Activated CD4-positive, alpha-beta T cell treated with anti-CD3 and anti-CD28 coated beads, Interleukin-2, amount 50 U/mL, for 16 hours (primary cell): Measurements from ENCODE around the gene IL4.
A peak's percentile ranks its signal among the peaks of the same experiment; 100 is the strongest.
"Not testable (repeated sequence)": the region's sequence is repeated elsewhere in the genome, so short reads cannot be mapped to it uniquely, and the experiment has no call there.

Source experiments
- DNase-seq: peaks from one replicate; pipeline ENCODE4 v3.0.0-alpha.2; 2020

The IL4 gene

DNA sequence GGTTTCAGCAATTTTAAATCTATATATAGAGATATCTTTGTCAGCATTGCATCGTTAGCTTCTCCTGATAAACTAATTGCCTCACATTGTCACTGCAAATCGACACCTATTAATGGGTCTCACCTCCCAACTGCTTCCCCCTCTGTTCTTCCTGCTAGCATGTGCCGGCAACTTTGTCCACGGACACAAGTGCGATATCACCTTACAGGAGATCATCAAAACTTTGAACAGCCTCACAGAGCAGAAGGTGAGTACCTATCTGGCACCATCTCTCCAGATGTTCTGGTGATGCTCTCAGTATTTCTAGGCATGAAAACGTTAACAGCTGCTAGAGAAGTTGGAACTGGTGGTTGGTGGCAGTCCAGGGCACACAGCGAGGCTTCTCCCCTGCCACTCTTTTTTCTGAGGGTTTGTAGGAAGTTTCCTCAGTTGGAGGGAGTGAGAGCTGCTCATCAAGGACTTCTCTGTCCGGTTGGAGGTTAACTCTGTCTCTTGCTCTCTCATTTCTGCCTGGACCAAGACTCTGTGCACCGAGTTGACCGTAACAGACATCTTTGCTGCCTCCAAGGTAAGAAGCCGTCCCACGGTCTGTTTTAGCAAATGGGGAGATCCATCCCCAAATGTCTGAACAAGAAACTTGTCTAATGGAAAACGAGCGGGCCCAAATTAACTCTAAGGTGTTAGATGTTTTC, at the start of gene IL4:
Gene IL4 (plus strand): TSS at position 51 of the 692 bp plus-strand sequence. CDS start 62 bp downstream, at position 113.
- peak; percentile 51 for DNase-seq

DNA sequence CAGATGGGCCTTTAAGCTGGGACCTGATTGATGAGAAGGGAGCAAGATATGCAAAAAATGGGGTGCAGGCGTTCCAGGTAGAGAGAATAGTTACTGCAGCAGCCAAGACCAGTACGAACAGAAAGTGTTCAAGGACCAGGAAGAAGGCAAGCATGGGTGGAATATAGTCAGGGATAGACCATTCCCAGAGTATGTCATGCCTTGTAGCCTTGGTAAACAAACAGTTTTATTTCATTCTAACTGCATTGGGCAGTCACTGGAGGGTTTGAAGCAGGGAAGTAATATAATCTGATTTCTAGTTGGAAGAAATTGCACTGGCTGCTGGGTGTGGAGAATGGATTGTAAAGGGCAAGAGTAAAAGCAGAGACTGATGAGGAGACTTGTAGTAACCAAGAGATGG, 46.3 kb upstream of the IL4 start:
- no peak for DNase-seq

DNA sequence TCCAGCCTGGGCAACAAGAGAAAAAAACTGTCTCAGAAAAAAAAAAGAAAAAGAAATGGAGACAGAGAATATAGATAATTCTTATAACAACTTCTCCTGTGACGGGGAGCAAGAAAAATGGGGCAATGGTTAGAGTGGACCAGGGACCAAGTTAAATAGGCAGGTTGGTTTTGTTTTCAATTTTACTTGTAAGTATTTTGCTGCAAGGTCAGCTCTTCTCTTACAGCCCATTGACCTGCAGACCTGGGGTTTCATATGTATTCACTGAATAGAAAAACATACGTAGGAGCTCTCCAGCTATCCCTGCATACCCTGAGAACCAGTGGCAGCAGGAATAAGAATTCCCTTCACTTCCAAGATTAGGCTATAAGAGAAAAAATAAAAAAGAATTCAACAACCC, 45.0 kb upstream of the IL4 start:
- no peak for DNase-seq

DNA sequence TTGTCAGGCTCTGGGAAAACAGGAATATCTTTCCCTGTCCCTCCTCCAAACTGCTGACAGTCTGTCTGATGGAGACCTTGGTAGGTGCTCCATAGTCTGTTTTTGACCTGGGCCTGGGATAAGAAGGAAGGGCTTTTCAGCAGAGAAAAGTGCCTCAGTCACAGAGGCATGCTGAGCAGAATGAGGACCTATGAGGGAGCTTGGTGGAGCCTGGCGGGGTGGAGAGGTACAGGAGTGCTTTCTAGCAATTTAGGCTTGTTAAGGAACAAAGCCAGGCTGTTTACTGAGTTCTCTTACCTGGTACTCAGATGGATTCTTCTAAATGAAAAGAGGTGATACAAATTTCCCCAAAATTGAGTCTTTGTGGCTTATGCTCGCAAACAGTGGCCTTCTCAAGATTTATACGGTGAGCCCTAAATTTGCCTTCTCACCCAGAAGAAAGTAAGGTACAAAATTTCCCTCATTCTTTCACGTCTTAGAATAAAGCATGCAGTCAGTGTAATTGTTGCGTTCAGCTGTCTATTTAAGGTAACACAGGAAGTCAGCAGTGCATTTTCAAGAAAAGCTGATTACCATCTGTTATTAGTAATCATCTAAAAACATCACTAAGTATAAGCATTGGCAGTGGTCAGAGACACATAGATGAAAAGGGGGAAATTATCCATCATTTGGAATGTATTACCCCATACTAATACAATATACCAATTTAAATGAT, 44.4 kb upstream of the IL4 start:
- DNase-seq: peak; percentile 34

DNA sequence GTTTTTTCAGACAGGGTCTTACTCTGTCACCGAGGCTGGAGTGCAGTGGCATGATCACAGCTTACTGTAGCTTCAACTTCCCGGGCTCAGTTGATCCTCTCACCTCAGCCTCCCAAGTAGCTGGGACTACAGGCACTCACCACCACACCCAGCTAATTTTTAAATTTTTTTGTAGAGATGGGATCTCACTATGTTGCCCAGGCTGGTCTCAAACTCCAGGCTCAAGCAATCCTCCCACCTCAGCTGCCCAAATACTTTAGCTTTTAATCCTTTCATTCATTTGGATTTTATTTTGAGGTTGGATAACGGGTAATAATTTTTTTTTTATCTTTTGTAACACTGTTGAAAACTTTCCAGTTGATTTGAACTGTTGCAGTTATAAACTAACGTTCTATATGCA, 40.2 kb upstream of the IL4 start:
- DNase-seq: not testable (repeated sequence)

DNA sequence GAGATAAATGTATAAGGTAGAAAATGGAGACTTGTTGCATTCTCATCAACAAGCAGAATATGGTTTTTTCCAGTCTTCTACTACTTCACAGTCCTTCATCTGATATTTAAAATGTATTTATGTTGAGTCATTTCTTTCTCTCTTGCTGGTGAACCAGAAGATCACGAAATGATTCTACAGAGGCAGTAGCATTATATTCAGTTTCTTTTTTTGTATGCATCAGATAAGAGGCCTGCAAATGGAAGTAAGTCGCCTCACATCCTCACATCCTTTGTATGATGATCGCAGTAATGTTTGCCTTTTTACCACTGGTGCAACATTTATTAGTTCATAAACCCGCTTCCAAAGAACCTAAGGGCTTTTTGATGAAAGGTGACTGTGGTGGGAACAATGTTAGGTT, 37.9 kb upstream of the IL4 start:
- DNase-seq: peak; percentile 89

DNA sequence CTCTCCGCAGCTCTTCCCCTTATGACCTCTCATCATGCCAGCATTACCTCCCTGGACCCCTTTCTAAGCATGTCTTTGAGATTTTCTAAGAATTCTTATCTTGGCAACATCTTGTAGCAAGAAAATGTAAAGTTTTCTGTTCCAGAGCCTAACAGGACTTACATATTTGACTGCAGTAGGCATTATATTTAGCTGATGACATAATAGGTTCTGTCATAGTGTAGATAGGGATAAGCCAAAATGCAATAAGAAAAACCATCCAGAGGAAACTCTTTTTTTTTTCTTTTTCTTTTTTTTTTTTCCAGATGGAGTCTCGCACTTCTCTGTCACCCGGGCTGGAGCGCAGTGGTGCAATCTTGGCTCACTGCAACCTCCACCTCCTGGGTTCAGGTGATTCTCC, 36.5 kb upstream of the IL4 start:
- no peak for DNase-seq

DNA sequence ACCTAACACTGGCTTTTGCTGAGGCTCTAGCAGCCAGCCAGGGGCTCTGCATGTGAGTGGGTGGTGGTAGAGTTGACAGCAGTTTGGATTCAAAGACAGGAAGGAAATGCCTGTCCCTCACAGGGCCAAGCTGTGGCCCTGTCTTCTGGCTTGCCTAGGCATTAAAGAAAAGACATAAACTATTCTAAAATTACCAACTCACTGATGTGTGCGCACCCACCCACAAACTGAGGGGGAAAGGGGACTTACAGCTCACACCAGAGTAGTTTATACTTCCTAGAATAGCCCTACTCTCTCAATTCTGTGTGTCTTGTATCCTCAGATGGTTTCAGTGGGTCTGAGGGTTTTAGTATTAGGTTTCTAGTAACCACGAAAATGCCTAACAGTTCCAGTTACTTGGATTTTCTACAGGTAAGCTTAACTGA, 34.1 kb upstream of the IL4 start:
- DNase-seq: peak; percentile 68

DNA sequence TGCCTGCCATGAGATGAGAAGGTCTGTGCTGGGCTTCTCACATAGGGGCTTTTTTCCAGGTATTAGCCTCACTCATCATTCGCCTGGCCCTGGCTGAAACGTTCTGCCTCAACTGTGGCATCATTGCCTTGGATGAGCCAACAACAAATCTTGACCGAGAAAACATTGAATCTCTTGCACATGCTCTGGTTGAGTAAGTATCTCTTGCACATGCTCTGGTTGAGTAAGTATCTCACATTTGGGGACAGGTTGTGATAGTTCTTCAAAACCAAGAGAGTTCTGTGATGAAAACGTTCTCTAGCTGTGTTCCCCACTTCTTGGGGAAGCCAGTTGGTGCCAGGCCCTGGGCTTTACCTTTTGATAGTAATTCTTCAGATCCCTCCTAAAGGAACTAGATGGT, 33.2 kb upstream of the IL4 start:
- DNase-seq: peak; percentile 65

DNA sequence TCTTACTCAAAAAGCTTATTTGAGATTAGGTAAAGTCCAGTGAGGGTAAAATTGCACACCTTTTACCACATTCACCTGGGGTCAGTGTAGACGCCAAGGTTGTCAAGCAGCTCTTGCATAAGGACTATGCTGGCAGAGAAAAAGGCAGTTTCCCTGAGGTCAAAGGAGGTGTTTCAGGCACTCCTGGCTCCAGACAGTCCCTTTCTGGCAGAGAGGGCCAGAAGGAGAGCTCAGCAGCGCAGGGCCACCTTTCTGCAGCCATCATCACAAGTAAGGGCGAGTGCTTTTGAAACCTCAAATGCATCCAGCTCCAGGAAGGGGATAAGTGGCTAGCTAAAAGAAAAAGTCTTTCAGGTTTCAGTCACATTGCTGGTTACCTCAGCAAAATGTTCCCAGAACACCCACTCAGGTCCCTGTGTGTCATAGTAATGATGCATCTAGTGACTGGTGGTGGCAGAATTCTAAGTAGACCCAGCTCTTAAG, 32.5 kb upstream of the IL4 start:
- peak; percentile 85 for DNase-seq

DNA sequence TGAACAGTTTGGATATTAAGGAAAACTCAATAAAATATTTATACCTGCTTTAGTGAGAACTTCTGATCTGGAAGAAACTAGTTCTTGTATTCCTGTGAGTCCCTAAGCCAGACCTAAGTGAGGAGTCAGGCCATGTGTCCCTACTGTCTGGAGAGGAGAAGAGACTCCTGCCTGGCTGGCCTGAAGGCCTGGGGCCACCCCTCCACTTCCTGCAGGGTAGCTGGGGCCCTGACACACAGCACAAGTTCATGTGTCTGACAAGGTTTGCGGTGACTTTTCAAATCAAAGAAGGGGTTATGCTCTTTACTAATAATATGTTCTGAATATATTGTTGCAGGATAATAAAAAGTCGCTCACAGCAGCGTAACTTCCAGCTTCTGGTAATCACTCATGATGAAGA, 31.9 kb upstream of the IL4 start:
- DNase-seq: peak; percentile 34

DNA sequence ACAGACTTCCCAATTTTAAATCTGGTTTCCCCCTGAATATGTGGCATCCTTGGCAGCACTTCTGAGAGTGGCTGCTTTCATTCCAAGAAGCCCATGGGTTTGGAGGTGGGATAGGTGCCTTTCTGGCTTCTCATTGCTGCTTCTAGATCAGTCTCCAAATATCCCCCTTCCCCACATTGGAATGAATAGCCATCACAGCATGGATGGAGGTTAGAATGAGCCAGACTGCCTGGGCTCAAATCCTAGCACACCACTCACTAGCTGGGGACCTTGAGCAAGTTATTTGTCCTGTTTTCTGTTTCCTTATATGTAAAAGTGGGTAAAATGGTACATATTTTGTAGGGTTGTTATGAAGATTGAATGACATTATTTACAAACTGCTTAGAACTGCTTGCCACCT, 29.6 kb upstream of the IL4 start:
- DNase-seq: no peak

DNA sequence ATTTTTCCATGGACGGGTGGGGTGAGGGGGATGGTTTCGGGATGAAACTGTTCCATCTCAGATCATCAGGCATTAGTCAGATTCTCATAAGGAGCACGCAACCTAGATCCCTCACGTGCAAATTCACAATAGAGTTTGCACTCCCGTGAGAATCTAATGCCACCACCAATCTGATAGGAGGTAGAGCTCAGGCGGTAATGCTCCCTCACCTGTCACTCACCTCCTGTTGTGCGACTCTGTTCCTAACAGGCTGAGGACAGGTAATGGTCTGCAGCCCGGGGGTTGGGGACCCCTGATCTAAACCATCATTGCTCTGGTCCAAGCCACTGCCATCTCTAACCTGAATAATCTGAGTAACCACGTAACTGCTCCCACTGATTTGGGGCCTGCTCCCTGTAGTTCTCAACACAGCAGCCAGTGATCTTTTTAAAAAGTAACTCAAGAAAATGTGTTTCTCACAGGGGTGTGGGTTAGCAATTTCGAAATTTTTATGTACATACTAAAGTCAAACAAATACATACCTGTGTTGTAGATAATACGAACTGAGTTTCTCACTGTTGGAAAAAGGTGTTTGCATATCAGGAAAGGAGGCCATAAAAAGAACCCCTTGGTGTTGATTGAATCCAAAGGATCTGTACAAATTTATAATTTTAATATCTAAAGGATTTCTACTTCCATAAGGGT, 27.1 kb upstream of the IL4 start:
- no peak for DNase-seq

DNA sequence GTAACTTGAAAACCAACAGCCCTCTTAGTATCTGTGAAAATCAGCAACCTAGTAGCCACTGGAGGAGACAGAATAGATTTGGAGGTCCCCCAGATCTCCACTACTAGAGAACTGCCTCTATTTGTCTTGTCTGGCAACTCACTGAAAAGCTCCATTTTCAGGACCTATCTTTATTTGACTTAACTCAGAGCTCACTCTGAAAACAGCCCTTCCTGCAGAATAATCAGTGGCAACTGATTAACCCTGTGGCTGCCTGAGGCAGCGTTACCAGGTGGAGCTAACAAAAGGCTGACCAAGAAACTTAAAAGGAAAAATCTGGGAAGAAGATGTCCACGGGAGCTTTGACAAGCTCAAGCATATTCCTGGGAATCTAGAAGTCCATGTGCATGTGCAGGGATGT, 26.3 kb upstream of the IL4 start:
- no peak for DNase-seq

DNA sequence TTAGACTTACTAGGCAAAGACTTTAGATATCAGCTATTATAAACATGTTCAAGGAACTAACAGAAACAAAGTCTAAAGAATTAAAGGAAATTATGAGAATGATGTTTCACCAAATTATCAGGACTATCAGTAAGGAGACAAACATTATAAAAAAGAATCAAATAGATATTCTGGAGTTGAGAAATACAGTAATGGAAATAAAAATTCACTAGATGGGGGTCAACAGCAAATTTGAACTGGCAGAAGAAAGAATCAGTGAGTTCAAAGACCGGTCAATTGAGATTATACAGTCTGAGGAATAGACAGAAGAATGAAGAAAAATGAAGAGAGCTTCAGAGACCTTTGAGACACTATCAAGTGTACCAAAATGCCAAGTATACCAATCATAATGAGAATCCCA, 25.4 kb upstream of the IL4 start:
- no peak for DNase-seq

DNA sequence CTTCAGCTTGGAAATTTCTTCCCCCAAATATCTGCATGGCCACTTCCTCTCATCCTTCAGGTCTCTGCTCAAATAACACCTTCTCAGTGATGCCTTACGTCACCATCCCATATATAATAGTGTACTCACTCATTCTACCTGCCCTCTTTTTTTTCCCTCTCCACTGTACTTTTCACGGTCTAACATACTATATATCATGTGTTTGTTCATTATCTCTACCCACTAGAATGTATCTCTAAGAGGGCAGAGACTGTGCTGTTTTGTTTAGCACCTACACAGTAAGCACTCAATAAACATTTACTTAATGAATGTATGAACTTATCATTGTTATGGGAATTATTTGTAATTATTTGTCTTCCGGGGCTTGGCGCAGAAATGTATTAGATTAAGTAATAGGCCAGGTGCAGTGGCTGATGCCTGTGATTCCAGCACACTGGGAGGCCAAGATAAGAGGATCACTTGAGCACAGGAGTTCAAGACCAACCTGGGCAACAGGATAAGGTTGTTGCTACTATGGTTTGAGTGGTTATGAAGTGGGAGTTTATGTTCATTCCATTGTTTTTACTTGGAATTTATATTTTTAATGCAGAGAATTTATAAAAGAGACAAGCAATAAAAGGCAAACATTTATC, 21.8 kb upstream of the IL4 start:
- no peak for DNase-seq

DNA sequence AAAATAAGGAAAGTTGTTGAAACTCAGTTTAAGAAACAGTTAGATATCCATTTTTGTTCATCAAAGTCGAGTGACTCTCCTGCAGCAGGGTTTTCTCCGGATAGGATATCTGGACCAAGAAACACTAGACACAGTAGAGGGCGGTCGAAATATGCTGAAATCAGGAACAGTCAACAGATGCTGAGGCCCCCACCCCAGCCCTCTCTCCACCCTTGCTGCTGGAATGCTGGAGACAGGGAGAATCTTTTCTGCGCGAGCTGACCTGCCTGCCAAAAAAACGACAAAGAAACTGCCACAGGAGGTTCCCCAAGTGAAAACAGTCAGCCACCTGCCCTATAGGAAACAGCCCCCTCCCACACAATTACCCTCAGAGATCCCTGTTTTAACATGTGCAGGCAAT, 20.1 kb upstream of the IL4 start:
- DNase-seq: no peak

DNA sequence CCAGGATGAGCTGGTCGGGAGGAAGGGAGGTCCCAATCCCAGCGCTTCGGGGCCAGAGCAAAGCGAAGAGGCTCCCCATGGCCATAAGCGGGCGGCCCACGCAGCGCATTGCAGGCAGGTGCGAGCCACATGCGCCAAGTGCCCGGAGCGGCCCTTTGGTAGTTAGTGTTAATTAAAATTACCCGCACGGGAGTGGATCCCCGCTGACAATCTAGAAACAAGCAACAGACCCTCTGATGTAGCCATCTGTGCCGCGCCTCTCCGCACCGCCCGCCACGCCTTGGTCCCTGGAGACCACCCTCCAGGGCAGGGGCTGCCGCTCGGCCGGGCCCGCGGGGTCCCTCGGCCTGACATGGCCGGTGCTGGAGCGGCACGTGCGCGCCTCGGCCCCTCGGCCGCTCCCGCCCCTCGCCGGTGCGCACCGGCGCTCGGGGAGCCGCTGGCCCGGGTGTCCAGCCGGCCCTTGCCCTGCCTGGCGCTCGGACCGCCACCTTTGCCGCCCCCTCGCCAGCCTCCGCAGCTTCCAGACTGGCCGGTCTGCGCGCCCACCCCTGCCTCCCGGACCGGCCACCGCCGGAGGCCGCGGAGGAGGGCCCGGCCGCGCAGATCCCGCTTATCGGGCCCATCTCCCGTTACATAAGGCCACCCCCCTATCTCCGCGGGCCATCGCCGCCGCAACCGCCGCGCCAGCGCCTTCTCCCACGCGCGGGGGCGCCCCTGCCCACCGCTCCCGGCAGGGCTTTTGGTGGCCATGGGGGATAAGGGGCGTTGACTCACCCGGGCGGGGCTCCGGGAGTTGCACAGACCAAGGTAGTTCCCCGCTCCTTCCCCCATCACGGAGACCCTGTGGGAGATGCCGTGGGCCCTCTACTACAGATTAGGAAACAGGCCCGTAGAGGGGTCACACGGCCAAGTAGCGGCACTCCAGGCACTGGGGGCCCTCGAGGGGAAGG, 17.7 kb upstream of the IL4 start:
- no peak for DNase-seq

DNA sequence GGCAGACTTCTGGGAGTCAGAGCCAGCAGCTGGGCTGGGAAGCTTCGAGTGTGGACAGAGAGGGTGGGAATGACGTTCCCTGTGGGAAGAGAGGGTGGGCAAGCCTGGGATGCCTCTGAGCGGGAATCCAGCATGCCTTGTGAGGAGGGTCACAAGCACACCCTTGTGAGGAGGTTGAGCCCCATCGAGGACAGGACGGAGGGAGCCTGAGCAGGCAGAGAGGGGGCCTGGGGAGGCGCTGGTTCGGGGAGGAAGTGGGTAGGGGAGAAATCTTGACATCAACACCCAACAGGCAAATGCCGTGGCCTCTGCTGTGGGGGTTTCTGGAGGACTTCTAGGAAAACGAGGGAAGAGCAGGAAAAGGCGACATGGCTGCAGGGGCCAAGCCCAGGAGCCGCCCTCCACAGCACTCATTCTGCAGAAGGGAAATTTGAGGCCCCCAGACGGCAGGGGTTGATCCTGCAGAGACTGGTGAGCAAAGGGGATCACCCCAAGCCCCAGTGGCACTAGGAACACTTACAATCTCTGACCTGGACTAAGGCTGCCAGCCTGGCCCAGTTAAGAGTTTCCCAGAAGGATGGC, 16.9 kb upstream of the IL4 start:
- no peak for DNase-seq

DNA sequence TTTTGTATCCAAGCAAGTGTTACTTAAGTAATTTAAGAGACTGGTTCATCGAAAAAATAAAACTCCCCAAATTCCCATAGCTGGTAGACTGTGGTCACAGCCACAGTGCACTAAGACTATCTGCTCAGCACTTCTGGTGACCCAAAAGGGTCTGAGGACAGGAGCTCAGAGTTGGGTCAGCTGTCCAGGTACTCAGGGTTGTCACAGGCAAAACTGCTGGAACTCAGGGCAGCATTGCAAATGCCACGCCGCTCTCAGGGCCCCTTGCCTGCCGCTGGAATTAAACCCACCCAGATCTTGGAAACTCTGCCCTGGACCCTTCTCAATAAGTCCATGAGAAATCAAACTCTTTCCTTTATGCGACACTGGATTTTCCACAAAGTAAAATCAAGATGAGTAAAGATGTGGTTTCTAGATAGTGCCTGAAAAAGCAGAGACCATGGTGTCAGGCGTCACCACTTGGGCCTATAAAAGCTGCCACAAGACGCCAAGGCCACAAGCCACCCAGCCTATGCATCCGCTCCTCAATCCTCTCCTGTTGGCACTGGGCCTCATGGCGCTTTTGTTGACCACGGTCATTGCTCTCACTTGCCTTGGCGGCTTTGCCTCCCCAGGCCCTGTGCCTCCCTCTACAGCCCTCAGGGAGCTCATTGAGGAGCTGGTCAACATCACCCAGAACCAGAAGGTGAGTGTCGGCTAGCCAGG, 16.0 kb upstream of the IL4 start, which contains the start of gene IL13:
Gene IL13 (plus strand): TSS at position 498 of the 705 bp plus-strand sequence. CDS start 14 bp downstream, at position 512.
- peak; percentile 58 for DNase-seq
